ENCODE measurements around the gene ETNK2. TPM values are rescaled to one million over a fixed set of nuclear protein-coding genes. Genes with fewer than 3 reads are reported as not detected.

Gene ETNK2
- total and polyA plus RNA-seq, 2 donors (not counting 1 experiment from before 2014, with no cell fraction given): 0.49 to 2.8 TPM

- H3K27ac ChIP-seq (ENCODE audit: low read length in 2 of 2): no peak overlapping the region
- no peaks in the 10 kb centered on the region for H4K20me1 ChIP-seq (ENCODE audit: control insufficient read depth, insufficient read depth, low read length, poor library complexity, severe bottlenecking)
- ChIA-PET CTCF (no interaction called here), POLR2A (no interaction called here)
- Mint-ChIP-seq H3K9me3 (ENCODE audit: insufficient read depth) (no peaks in the 10 kb centered on the region), H3K4me1 (peaks cover 29% of the 10 kb centered on the region), H3K27me3 (peaks cover 9% of the 10 kb centered on the region), H3K27ac (peak overlapping the region; percentile 54), H3K4me3 (peak overlapping the region; percentile 46)
- H3K79me2 ChIP-seq (ENCODE audit: control insufficient read depth, insufficient read depth, low read length): no peaks in the 10 kb centered on the region
- H3K9ac ChIP-seq (ENCODE audit: low read length): peak overlapping the region; percentile 29
- no peaks in the 10 kb centered on the region for H3K36me3 ChIP-seq (replicated peaks in 1 of 2; ENCODE audit: control extremely low read depth in 1 of 2, control insufficient read depth in 1 of 2, extremely low read depth in 1 of 2, insufficient read depth in 2 of 2, low read length in 1 of 2)
- DNase-seq (peak; percentile 21), ATAC-seq (ENCODE audit: low read depth) (peak; percentile 69)
- intact Hi-C loops (cut with micrococcal nuclease): no loop called here
- peaks cover 0 to 18% (median 0%) of the 10 kb centered on the region in 4 experiments for H3K27me3 ChIP-seq (replicated peaks in 1 of 4; ENCODE audit: control extremely low read depth in 1 of 4, control insufficient read depth in 3 of 4, insufficient read depth in 4 of 4, low read length in 3 of 4)
- WGBS (ENCODE audit: insufficient coverage): 28% methylated on average over 13 of the region's 14 CpGs
- peak overlapping the region in 2 of 5 experiments; percentile 9 to 10 for H3K4me3 ChIP-seq (ENCODE audit: control extremely low read depth in 1 of 5, extremely low read depth in 1 of 5, insufficient read depth in 1 of 5, low read depth in 2 of 5, low read length in 4 of 5)
- H3K4me1 ChIP-seq (ENCODE audit: control insufficient read depth in 2 of 2, insufficient read depth in 2 of 2, low read length in 2 of 2): peaks cover 33 to 35% of the 10 kb centered on the region in 2 donors
- no peaks in the 10 kb centered on the region for H3K9me3 ChIP-seq (ENCODE audit: control extremely low read depth in 1 of 3, control insufficient read depth in 2 of 3, insufficient read depth in 1 of 3, low read length in 2 of 3)
- H3K4me2 ChIP-seq (replicated peaks; ENCODE audit: low read depth, low read length, poor library complexity, severe bottlenecking): peak overlapping the region; percentile 69
- H2AFZ ChIP-seq (ENCODE audit: insufficient read depth, low read depth, low read length, poor library complexity, severe bottlenecking): peak overlapping the region; percentile 69
- TF ChIP-seq CTCF (IDR thresholded peaks at IDR 0.05) (no peak), EZH2 (IDR thresholded peaks at IDR 0.05; ENCODE audit: borderline replicate concordance, insufficient read depth, low read depth, low read length, poor library complexity, severe bottlenecking) (no peak)
Observed at GRCh38 chr1:204104331-204105130, 47.3 kb downstream of the ETNK2 start.

GRCh38 chr1:204103431-204103741, 48.5 kb downstream of the ETNK2 start:
- no peak for DNase-seq
- 96% methylated on average over 2 of the region's 2 CpGs for WGBS (ENCODE audit: insufficient coverage)
- TF ChIP-seq EZH2 (IDR thresholded peaks at IDR 0.05; ENCODE audit: borderline replicate concordance, insufficient read depth, low read depth, low read length, poor library complexity, severe bottlenecking) (no peak), CTCF (IDR thresholded peaks at IDR 0.05) (no peak)
- no peaks in the 10 kb centered on the region for H4K20me1 ChIP-seq (ENCODE audit: control insufficient read depth, insufficient read depth, low read length, poor library complexity, severe bottlenecking)
- Mint-ChIP-seq H3K27ac (no peak overlapping the region), H3K27me3 (peaks cover 9% of the 10 kb centered on the region), H3K9me3 (ENCODE audit: insufficient read depth) (no peaks in the 10 kb centered on the region), H3K4me3 (no peak overlapping the region), H3K4me1 (peaks cover 29% of the 10 kb centered on the region)
- peaks cover 0 to 18% (median 0%) of the 10 kb centered on the region in 4 experiments for H3K27me3 ChIP-seq (replicated peaks in 1 of 4; ENCODE audit: control extremely low read depth in 1 of 4, control insufficient read depth in 3 of 4, insufficient read depth in 4 of 4, low read length in 3 of 4)
- no peaks in the 10 kb centered on the region for H3K9me3 ChIP-seq (ENCODE audit: control extremely low read depth in 1 of 3, control insufficient read depth in 2 of 3, insufficient read depth in 1 of 3, low read length in 2 of 3)
- intact Hi-C loops (cut with micrococcal nuclease): no loop called here
- no peaks in the 10 kb centered on the region for H3K36me3 ChIP-seq (replicated peaks in 1 of 2; ENCODE audit: control extremely low read depth in 1 of 2, control insufficient read depth in 1 of 2, extremely low read depth in 1 of 2, insufficient read depth in 2 of 2, low read length in 1 of 2)
- H3K4me1 ChIP-seq (ENCODE audit: control insufficient read depth in 2 of 2, insufficient read depth in 2 of 2, low read length in 2 of 2): peaks cover 33 to 35% of the 10 kb centered on the region in 2 donors
- ATAC-seq (ENCODE audit: low read depth): no peak
- H3K9ac ChIP-seq (ENCODE audit: low read length): no peak overlapping the region
- no peak overlapping the region for H2AFZ ChIP-seq (ENCODE audit: insufficient read depth, low read depth, low read length, poor library complexity, severe bottlenecking)
- peak overlapping the region; percentile 58 for H3K4me2 ChIP-seq (replicated peaks; ENCODE audit: low read depth, low read length, poor library complexity, severe bottlenecking)
- POLR2A ChIA-PET: no interaction called here
- no peak overlapping the region for H3K4me3 ChIP-seq (ENCODE audit: control extremely low read depth in 1 of 5, extremely low read depth in 1 of 5, insufficient read depth in 1 of 5, low read depth in 2 of 5, low read length in 4 of 5)
- no peaks in the 10 kb centered on the region for H3K79me2 ChIP-seq (ENCODE audit: control insufficient read depth, insufficient read depth, low read length)
- CTCF ChIA-PET: no interaction called here
- H3K27ac ChIP-seq (ENCODE audit: low read length in 2 of 2): no peak overlapping the region
